HL-60 (cell line): ENCODE results near the gene TSHZ2.

ENCODE experiments used
- DNase-seq, 2 experiments: peaks; one replicate each; pipeline ENCODE4 v3.0.0-alpha.2; 2010 to 2020; ENCODE audit warnings: low read depth in 1 of 2, low spot score in 1 of 2
- H3K27ac ChIP-seq: fragments of 250-450 bp; sonication (Bioruptor Pico); replicated peaks from 2 replicates; pipeline ENCODE4 v1.5.1; 2020; ENCODE audit warnings: mild to moderate bottlenecking, moderate library complexity
- H3K27me3 ChIP-seq: fragments of 250-450 bp; sonication (Bioruptor Pico); 2 replicates; pipeline ENCODE4 v1.5.1; 2021; ENCODE audit warnings: mild to moderate bottlenecking, moderate library complexity; ENCODE audit not compliant: insufficient read depth, poor library complexity, severe bottlenecking
- H3K4me3 ChIP-seq: replicated peaks from 2 replicates; pipeline ENCODE4 v1.5.1; 2011; ENCODE audit warnings: mild to moderate bottlenecking, control low read depth, low read length; ENCODE audit not compliant: insufficient read depth
- GABPA ChIP-seq: IDR thresholded peaks from 2 replicates; pipeline ENCODE4 v1.6.1; 2012; ENCODE audit warnings: low read depth
- POLR2AphosphoS5 ChIP-seq: IDR thresholded peaks from 2 replicates; pipeline ENCODE4 v1.6.1; 2012; ENCODE audit warnings: low read depth
- REST ChIP-seq: IDR thresholded peaks from 2 replicates; pipeline ENCODE4 v1.6.1; 2012; ENCODE audit warnings: low read depth; ENCODE audit not compliant: insufficient replicate concordance
- SPI1 ChIP-seq: IDR thresholded peaks from 2 replicates; pipeline ENCODE4 v1.6.1; 2012; ENCODE audit warnings: low read depth, mild to moderate bottlenecking, borderline replicate concordance
- TF ChIP-seq, protein P1 (sequence below): IDR thresholded peaks from one replicate; pipeline ENCODE4 v1.5.1; 2011; ENCODE audit warnings: low read length, control low read depth, inconsistent platforms; ENCODE audit not compliant: insufficient read depth

Gene TSHZ2

GRCh38 chr20:53194306-53195290 lies 222.4 kb downstream of the TSHZ2 start:
- H3K4me3 ChIP-seq, result no peak overlapping the region
- no peak for DNase-seq
- H3K27ac ChIP-seq, result no peak overlapping the region
- TF ChIP-seq GABPA, result no peak
- TF ChIP-seq SPI1, result no peak
- TF ChIP-seq POLR2AphosphoS5, result no peak
- TF ChIP-seq REST, result no peak
- TF ChIP-seq, protein P1, sequence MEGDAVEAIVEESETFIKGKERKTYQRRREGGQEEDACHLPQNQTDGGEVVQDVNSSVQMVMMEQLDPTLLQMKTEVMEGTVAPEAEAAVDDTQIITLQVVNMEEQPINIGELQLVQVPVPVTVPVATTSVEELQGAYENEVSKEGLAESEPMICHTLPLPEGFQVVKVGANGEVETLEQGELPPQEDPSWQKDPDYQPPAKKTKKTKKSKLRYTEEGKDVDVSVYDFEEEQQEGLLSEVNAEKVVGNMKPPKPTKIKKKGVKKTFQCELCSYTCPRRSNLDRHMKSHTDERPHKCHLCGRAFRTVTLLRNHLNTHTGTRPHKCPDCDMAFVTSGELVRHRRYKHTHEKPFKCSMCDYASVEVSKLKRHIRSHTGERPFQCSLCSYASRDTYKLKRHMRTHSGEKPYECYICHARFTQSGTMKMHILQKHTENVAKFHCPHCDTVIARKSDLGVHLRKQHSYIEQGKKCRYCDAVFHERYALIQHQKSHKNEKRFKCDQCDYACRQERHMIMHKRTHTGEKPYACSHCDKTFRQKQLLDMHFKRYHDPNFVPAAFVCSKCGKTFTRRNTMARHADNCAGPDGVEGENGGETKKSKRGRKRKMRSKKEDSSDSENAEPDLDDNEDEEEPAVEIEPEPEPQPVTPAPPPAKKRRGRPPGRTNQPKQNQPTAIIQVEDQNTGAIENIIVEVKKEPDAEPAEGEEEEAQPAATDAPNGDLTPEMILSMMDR, result no peak
- peaks cover 13% of the 10 kb centered on the region for H3K27me3 ChIP-seq

- no peak for DNase-seq
- TF ChIP-seq POLR2AphosphoS5 (no peak), REST (no peak), SPI1 (no peak), GABPA (no peak)
- TF ChIP-seq, protein P1, result no peak
- no peak overlapping the region for H3K4me3 ChIP-seq
- no peak overlapping the region for H3K27ac ChIP-seq
- peaks cover 13% of the 10 kb centered on the region for H3K27me3 ChIP-seq
Measured at GRCh38 chr20:53195876-53196610, 223.9 kb downstream of the TSHZ2 start.

GRCh38 chr20:53201588-53201987 lies 229.4 kb downstream of the TSHZ2 start:
- Histone ChIP-seq H3K27me3 (peaks cover 6% of the 10 kb centered on the region), H3K4me3 (no peak overlapping the region), H3K27ac (no peak overlapping the region)
- DNase-seq, result no peak
- no peak for TF ChIP-seq SPI1
- TF ChIP-seq GABPA, result no peak
- TF ChIP-seq REST, result no peak
- TF ChIP-seq POLR2AphosphoS5, result no peak
- TF ChIP-seq, protein P1, result no peak
